ENCODE measurements around the gene RALGDS. TPM values are rescaled to one million over a fixed set of nuclear protein-coding genes. Genes with fewer than 3 reads are reported as not detected.

Gene RALGDS
- total RNA-seq, 4 donors from 2014 or later = 53.4 to 71.1 (median 55.3) TPM

GRCh38 chr9:133160742-133161546 is 39.9 kb upstream of the RALGDS start:
- no peak for DNase-seq
- intact Hi-C loops (cut with DNase I) = no loop called here
- TF ChIP-seq CTCF (IDR thresholded peaks at IDR 0.05) (peak; percentile 64 to 79 (median 72)), POLR2A (IDR thresholded peaks at IDR 0.05) (no peak)
- WGBS, 2 donors = 52 to 61% methylated on average over 8 to 9 of the region's 9 CpGs
- Histone ChIP-seq H3K4me1 (peaks cover 22 to 39% (median 25%) of the 10 kb centered on the region in 3 donors), H3K27ac (peak overlapping the region in 3 of 4 donors; percentile 29 to 51 (median 48)), H3K36me3 (peaks cover 0 to 19% (median 0%) of the 10 kb centered on the region in 3 donors), H3K4me3 (no peak overlapping the region), H3K9me3 (no peaks in the 10 kb centered on the region), H3K27me3 (peaks cover 0 to 18% (median 0%) of the 10 kb centered on the region in 4 donors)

- Histone ChIP-seq H3K27ac (no peak overlapping the region), H3K4me3 (no peak overlapping the region), H3K4me1 (peaks cover 12 to 30% (median 18%) of the 10 kb centered on the region in 3 donors), H3K36me3 (peaks cover 0 to 19% (median 0%) of the 10 kb centered on the region in 3 donors), H3K27me3 (peaks cover 0 to 14% (median 0%) of the 10 kb centered on the region in 4 donors), H3K9me3 (no peaks in the 10 kb centered on the region)
- intact Hi-C loops (cut with DNase I) = no loop called here
- WGBS, 2 donors = 94% methylated on average over 3 of the region's 3 CpGs
- DNase-seq = no peak
- TF ChIP-seq CTCF (IDR thresholded peaks at IDR 0.05) (no peak), POLR2A (IDR thresholded peaks at IDR 0.05) (no peak)
Observed at GRCh38 chr9:133158695-133159094, 37.7 kb upstream of the RALGDS start.

- Histone ChIP-seq H3K27me3 (no peaks in the 10 kb centered on the region), H3K4me3 (no peak overlapping the region), H3K36me3 (peaks cover 0 to 19% (median 0%) of the 10 kb centered on the region in 3 donors), H3K27ac (no peak overlapping the region), H3K9me3 (no peaks in the 10 kb centered on the region), H3K4me1 (peaks cover 0 to 23% (median 0%) of the 10 kb centered on the region in 3 donors)
- whole genome bisulfite sequencing, 2 donors = 83 to 86% methylated on average over 4 to 7 of the region's 9 CpGs
- no peak for TF ChIP-seq POLR2A (IDR thresholded peaks at IDR 0.05)
- no peak for TF ChIP-seq CTCF (IDR thresholded peaks at IDR 0.05)
- no peak for DNase-seq
- intact Hi-C loops (cut with DNase I) = no loop called here
Observed at GRCh38 chr9:133155156-133155555, 34.1 kb upstream of the RALGDS start.

GRCh38 chr9:133154097-133154989 is 33.3 kb upstream of the RALGDS start:
- no peaks in the 10 kb centered on the region for H3K27me3 ChIP-seq
- DNase-seq = no peak
- 80 to 92% methylated on average over 6 to 12 of the region's 13 CpGs for WGBS, 2 donors
- no peaks in the 10 kb centered on the region for H3K9me3 ChIP-seq
- no peak for TF ChIP-seq CTCF (IDR thresholded peaks at IDR 0.05)
- no peak for TF ChIP-seq POLR2A (IDR thresholded peaks at IDR 0.05)
- intact Hi-C loops (cut with DNase I) = no loop called here
- H3K36me3 ChIP-seq = peaks cover 0 to 12% (median 0%) of the 10 kb centered on the region in 3 donors
- H3K4me3 ChIP-seq = no peak overlapping the region
- H3K4me1 ChIP-seq = peaks cover 0 to 30% (median 4%) of the 10 kb centered on the region in 3 donors
- H3K27ac ChIP-seq = no peak overlapping the region

Data from esophagus squamous epithelium (tissue), 5 donors.